ENCODE measurements around the gene LAMC3.

The LAMC3 gene

DNA sequence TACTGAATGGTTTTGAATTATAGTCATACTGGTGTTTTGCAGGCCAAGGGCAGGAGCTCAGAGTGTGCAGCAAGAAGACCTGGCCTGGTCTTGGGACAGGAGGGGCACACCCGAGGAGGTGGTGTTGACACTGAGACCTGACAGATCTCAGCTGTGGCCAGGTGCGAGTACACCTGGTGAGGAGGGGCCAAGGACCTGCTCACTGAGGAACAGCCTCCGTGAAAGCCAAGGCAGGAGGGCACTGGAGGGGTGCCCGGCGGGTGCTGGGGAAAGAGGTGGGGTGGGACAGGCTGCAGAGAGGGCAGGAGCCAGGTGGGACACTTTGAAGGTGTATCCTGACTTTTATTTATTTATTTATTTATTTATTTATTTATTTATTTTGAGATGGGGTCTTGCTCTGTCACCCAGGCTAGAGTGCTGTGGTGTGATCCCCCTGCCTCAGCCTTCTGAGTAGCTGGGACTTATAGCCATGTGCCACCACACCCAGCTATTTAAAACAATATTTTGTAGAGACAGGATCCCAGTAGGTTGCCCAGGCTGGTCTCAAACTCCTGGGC, 23.3 kb upstream of the LAMC3 start:
- no peaks in the 10 kb centered on the region for H3K36me3 ChIP-seq (ENCODE audit: control insufficient read depth, insufficient read depth, low read length)

GRCh38 chr9:130986356-130986965, 22.5 kb upstream of the LAMC3 start:
- no peak overlapping the region for H3K18ac ChIP-seq (ENCODE audit: low read length)
- DNase-seq = no peak
- H2BK5ac ChIP-seq (ENCODE audit: low read length) = no peak overlapping the region
- H3K79me1 ChIP-seq (ENCODE audit: low read length) = no peaks in the 10 kb centered on the region
- H2BK15ac ChIP-seq (replicated peaks; ENCODE audit: low read depth) = no peak overlapping the region
- H3K79me2 ChIP-seq (ENCODE audit: control insufficient read depth, insufficient read depth, low read length) = no peaks in the 10 kb centered on the region
- no peaks in the 10 kb centered on the region for H3K27me3 ChIP-seq (ENCODE audit: insufficient read depth, low read length, poor library complexity)
- no peaks in the 10 kb centered on the region for H3K36me3 ChIP-seq (ENCODE audit: control insufficient read depth, insufficient read depth, low read length)
- no peak overlapping the region for H4K5ac ChIP-seq (ENCODE audit: low read length)
- no peak overlapping the region for H2AK5ac ChIP-seq (ENCODE audit: low read length)
- H2BK120ac ChIP-seq (ENCODE audit: low read depth, low read length) = no peak overlapping the region
- WGBS (ENCODE audit: extremely low coverage, insufficient coverage, low lambda C conversion rate) = no CpG with 5 or more reads among the region's 24 CpGs
- H3K56ac ChIP-seq (ENCODE audit: low read length) = no peak overlapping the region
- H3K4ac ChIP-seq (ENCODE audit: low read depth, low read length) = no peak overlapping the region
- no peak overlapping the region for H3K27ac ChIP-seq (ENCODE audit: low read depth, low read length)
- no peak overlapping the region for H3K4me2 ChIP-seq (ENCODE audit: low read length)
- no peak overlapping the region for H4K8ac ChIP-seq (ENCODE audit: low read depth, low read length)
- no peak overlapping the region for H3K4me3 ChIP-seq (ENCODE audit: low read length)
- peaks cover 7% of the 10 kb centered on the region for H3K4me1 ChIP-seq (ENCODE audit: control insufficient read depth, low read depth, low read length)
- no peak overlapping the region for H3K9ac ChIP-seq (ENCODE audit: low read length)
- H3K23ac ChIP-seq (ENCODE audit: low read length) = no peak overlapping the region

More for the DNA sequence above, 23.3 kb upstream of the LAMC3 start:
- H3K27me3 ChIP-seq (ENCODE audit: insufficient read depth, low read length, poor library complexity) = no peaks in the 10 kb centered on the region
- H4K8ac ChIP-seq (ENCODE audit: low read depth, low read length) = no peak overlapping the region
- no peak for DNase-seq
- H2AK5ac ChIP-seq (ENCODE audit: low read length) = no peak overlapping the region
- H3K9ac ChIP-seq (ENCODE audit: low read length) = no peak overlapping the region
- no peak overlapping the region for H2BK5ac ChIP-seq (ENCODE audit: low read length)
- no peak overlapping the region for H3K56ac ChIP-seq (ENCODE audit: low read length)
- no peaks in the 10 kb centered on the region for H3K79me1 ChIP-seq (ENCODE audit: low read length)
- H3K18ac ChIP-seq (ENCODE audit: low read length) = no peak overlapping the region
- H3K4ac ChIP-seq (ENCODE audit: low read depth, low read length) = no peak overlapping the region
- no peak overlapping the region for H3K4me3 ChIP-seq (ENCODE audit: low read length)
- H3K4me2 ChIP-seq (ENCODE audit: low read length) = no peak overlapping the region
- WGBS (ENCODE audit: extremely low coverage, insufficient coverage, low lambda C conversion rate) = no CpG with 5 or more reads among the region's 5 CpGs
- no peak overlapping the region for H4K5ac ChIP-seq (ENCODE audit: low read length)
- no peak overlapping the region for H3K27ac ChIP-seq (ENCODE audit: low read depth, low read length)
- peaks cover 3% of the 10 kb centered on the region for H3K4me1 ChIP-seq (ENCODE audit: control insufficient read depth, low read depth, low read length)
- H2BK120ac ChIP-seq (ENCODE audit: low read depth, low read length) = no peak overlapping the region
- H3K23ac ChIP-seq (ENCODE audit: low read length) = no peak overlapping the region
- H2BK15ac ChIP-seq (replicated peaks; ENCODE audit: low read depth) = no peak overlapping the region
- H3K79me2 ChIP-seq (ENCODE audit: control insufficient read depth, insufficient read depth, low read length) = no peaks in the 10 kb centered on the region

GRCh38 chr9:130987054-130987453, 21.9 kb upstream of the LAMC3 start:
- H3K56ac ChIP-seq (ENCODE audit: low read length) = no peak overlapping the region
- no peak overlapping the region for H2BK15ac ChIP-seq (replicated peaks; ENCODE audit: low read depth)
- H2AK5ac ChIP-seq (ENCODE audit: low read length) = no peak overlapping the region
- H3K18ac ChIP-seq (ENCODE audit: low read length) = no peak overlapping the region
- no peaks in the 10 kb centered on the region for H3K79me1 ChIP-seq (ENCODE audit: low read length)
- no peak for DNase-seq
- no peak overlapping the region for H3K4me3 ChIP-seq (ENCODE audit: low read length)
- no CpG with 5 or more reads among the region's 7 CpGs for WGBS (ENCODE audit: extremely low coverage, insufficient coverage, low lambda C conversion rate)
- H3K27ac ChIP-seq (ENCODE audit: low read depth, low read length) = no peak overlapping the region
- no peaks in the 10 kb centered on the region for H3K79me2 ChIP-seq (ENCODE audit: control insufficient read depth, insufficient read depth, low read length)
- no peak overlapping the region for H3K23ac ChIP-seq (ENCODE audit: low read length)
- no peaks in the 10 kb centered on the region for H3K36me3 ChIP-seq (ENCODE audit: control insufficient read depth, insufficient read depth, low read length)
- H4K5ac ChIP-seq (ENCODE audit: low read length) = no peak overlapping the region
- H3K4ac ChIP-seq (ENCODE audit: low read depth, low read length) = no peak overlapping the region
- no peak overlapping the region for H4K8ac ChIP-seq (ENCODE audit: low read depth, low read length)
- H2BK5ac ChIP-seq (ENCODE audit: low read length) = no peak overlapping the region
- H3K9ac ChIP-seq (ENCODE audit: low read length) = no peak overlapping the region
- H3K4me1 ChIP-seq (ENCODE audit: control insufficient read depth, low read depth, low read length) = peaks cover 7% of the 10 kb centered on the region
- H2BK120ac ChIP-seq (ENCODE audit: low read depth, low read length) = no peak overlapping the region
- H3K4me2 ChIP-seq (ENCODE audit: low read length) = no peak overlapping the region
- H3K27me3 ChIP-seq (ENCODE audit: insufficient read depth, low read length, poor library complexity) = no peaks in the 10 kb centered on the region

- Histone ChIP-seq H3K36me3 (ENCODE audit: control insufficient read depth, insufficient read depth, low read length) (no peaks in the 10 kb centered on the region), H3K56ac (ENCODE audit: low read length) (no peak overlapping the region), H3K4me3 (ENCODE audit: low read length) (no peak overlapping the region), H3K4me1 (ENCODE audit: control insufficient read depth, low read depth, low read length) (peaks cover 7% of the 10 kb centered on the region), H3K79me1 (ENCODE audit: low read length) (no peaks in the 10 kb centered on the region), H3K4ac (ENCODE audit: low read depth, low read length) (no peak overlapping the region), H3K27me3 (ENCODE audit: insufficient read depth, low read length, poor library complexity) (no peaks in the 10 kb centered on the region), H3K79me2 (ENCODE audit: control insufficient read depth, insufficient read depth, low read length) (no peaks in the 10 kb centered on the region), H2AK5ac (ENCODE audit: low read length) (no peak overlapping the region), H2BK5ac (ENCODE audit: low read length) (no peak overlapping the region), H2BK15ac (replicated peaks; ENCODE audit: low read depth) (no peak overlapping the region), H3K23ac (ENCODE audit: low read length) (no peak overlapping the region), H3K4me2 (ENCODE audit: low read length) (no peak overlapping the region), H3K18ac (ENCODE audit: low read length) (no peak overlapping the region), H2BK120ac (ENCODE audit: low read depth, low read length) (no peak overlapping the region), H4K8ac (ENCODE audit: low read depth, low read length) (no peak overlapping the region), H3K9ac (ENCODE audit: low read length) (no peak overlapping the region), H3K27ac (ENCODE audit: low read depth, low read length) (no peak overlapping the region), H4K5ac (ENCODE audit: low read length) (no peak overlapping the region)
- whole genome bisulfite sequencing (ENCODE audit: extremely low coverage, insufficient coverage, low lambda C conversion rate) = no CpG with 5 or more reads among the region's 10 CpGs
- DNase-seq = no peak
Observed at GRCh38 chr9:130987738-130988399, 21.1 kb upstream of the LAMC3 start.

- no peaks in the 10 kb centered on the region for H3K79me2 ChIP-seq (ENCODE audit: control insufficient read depth, insufficient read depth, low read length)
- no CpG with 5 or more reads among the region's 2 CpGs for WGBS (ENCODE audit: extremely low coverage, insufficient coverage, low lambda C conversion rate)
- H3K56ac ChIP-seq (ENCODE audit: low read length) = no peak overlapping the region
- no peak overlapping the region for H3K9ac ChIP-seq (ENCODE audit: low read length)
- H3K27me3 ChIP-seq (ENCODE audit: insufficient read depth, low read length, poor library complexity) = no peaks in the 10 kb centered on the region
- H2AK5ac ChIP-seq (ENCODE audit: low read length) = no peak overlapping the region
- no peak overlapping the region for H3K27ac ChIP-seq (ENCODE audit: low read depth, low read length)
- H3K79me1 ChIP-seq (ENCODE audit: low read length) = no peaks in the 10 kb centered on the region
- no peak overlapping the region for H3K18ac ChIP-seq (ENCODE audit: low read length)
- no peak overlapping the region for H2BK120ac ChIP-seq (ENCODE audit: low read depth, low read length)
- H3K36me3 ChIP-seq (ENCODE audit: control insufficient read depth, insufficient read depth, low read length) = no peaks in the 10 kb centered on the region
- no peak overlapping the region for H3K4me3 ChIP-seq (ENCODE audit: low read length)
- no peak overlapping the region for H2BK5ac ChIP-seq (ENCODE audit: low read length)
- H2BK15ac ChIP-seq (replicated peaks; ENCODE audit: low read depth) = no peak overlapping the region
- H4K8ac ChIP-seq (ENCODE audit: low read depth, low read length) = no peak overlapping the region
- no peak overlapping the region for H3K23ac ChIP-seq (ENCODE audit: low read length)
- H3K4me2 ChIP-seq (ENCODE audit: low read length) = no peak overlapping the region
- H4K5ac ChIP-seq (ENCODE audit: low read length) = no peak overlapping the region
- H3K4ac ChIP-seq (ENCODE audit: low read depth, low read length) = no peak overlapping the region
- H3K4me1 ChIP-seq (ENCODE audit: control insufficient read depth, low read depth, low read length) = peaks cover 7% of the 10 kb centered on the region
- DNase-seq = no peak
Observed at GRCh38 chr9:130988400-130988747, 20.6 kb upstream of the LAMC3 start.
